HG03039 (cell line): ENCODE measurements around the gene POLR3B.
"Not testable (repeated sequence)": the region's sequence is repeated elsewhere in the genome, so short reads cannot be mapped to it uniquely, and the experiment has no call there.

Experiments
- ATAC-seq: cut with Tn5 transposase; IDR thresholded peaks from one replicate; pipeline ENCODE4 v1.9.1; 2021; ENCODE audit warnings: mild to moderate bottlenecking, moderate library complexity; ENCODE audit not compliant: unreplicated experiment

The POLR3B gene

DNA sequence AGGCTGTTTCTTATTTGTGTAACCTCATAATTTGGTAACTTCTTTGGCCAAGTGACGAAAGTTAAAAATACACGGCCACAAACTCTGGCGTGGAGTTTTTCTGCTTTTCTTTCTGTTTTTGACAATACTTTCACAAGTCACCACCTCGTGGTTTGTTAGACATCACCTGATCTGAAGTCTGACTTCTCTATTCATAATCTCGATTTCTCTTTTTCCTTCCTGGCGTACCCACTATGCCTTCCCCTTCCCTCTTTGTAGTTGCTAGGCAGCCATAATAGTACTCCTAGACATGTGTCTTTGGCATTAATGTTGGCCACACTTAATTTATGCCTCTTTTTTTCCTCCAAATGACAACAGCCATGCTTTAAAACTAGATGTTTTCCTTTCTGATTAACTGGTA lies 97.6 kb downstream of the POLR3B start:
- ATAC-seq = no peak

DNA sequence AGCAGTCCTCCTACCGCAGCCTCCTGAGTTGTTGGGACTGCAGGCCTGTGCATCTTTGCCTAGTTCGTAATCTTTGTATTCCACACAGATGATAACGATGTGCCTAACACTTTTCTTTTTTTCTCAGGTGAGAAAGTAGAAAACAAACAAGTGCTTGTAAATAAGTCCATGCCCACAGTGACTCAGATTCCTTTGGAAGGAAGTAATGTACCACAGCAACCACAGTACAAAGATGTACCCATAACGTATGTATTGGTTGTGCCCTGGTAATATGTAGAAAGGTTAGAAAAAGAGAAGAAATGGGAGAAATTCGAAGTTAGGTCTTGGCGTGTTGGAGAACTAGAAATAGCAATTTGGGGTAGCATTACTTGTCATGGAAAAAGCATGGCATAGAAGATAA lies 101.6 kb downstream of the POLR3B start:
- ATAC-seq = no peak

DNA sequence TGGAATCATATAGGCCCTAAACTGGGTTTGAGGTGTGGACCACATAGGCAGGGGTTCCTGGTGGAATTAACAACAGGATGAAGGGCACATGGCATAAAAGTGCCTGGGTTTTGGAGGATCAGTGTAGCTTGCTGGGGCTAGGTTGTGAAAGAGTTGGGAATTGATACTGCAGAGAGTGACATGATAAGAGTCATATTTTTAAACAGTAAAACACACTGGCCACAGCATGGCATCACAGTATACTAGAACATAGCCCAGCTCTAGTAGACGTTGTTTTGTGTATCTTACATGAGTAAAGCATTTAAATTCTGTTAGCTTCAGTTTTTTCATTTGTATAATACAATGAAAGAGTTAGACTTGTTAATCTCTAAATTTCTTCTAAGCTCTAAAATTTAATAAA lies 102.0 kb downstream of the POLR3B start:
- no peak for ATAC-seq

DNA sequence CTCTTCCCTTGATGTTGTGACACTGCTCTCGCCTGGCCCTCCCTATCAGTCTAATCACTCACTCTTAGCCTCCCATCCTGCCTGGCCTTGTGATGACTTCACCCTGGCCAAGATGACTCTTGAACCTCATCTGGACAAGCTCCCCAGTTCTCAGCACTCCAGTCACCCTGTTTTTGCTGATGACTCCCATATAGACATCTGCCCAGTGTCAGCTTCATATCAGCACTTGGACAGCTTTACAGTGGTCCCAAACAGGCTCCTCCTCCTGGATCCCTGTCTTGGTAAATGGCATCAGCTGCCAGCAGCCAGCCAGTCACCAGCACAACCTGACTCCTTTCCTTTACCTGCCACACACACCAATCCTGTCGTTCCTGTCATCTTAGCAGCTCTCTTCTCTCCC lies 104.2 kb downstream of the POLR3B start:
- no peak for ATAC-seq

DNA sequence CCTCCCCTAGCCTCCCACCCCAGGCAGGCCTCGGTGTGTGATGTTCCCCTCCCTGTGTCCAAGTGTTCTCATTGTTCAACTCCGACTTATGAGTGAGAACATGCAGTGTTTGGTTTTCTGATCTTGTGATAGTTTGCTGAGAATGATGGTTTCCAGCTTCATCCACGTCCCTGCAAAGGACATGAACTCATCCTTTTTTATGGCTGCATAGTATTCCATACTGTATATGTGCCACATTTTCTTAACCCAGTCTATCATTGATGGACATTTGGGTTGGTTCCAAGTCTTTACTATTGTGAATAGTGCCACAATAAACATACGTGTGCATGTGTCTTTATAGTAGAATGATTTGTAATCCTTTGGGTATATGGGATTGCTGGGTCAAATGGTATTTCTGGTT lies 108.1 kb downstream of the POLR3B start:
- ATAC-seq = not testable (repeated sequence)

DNA sequence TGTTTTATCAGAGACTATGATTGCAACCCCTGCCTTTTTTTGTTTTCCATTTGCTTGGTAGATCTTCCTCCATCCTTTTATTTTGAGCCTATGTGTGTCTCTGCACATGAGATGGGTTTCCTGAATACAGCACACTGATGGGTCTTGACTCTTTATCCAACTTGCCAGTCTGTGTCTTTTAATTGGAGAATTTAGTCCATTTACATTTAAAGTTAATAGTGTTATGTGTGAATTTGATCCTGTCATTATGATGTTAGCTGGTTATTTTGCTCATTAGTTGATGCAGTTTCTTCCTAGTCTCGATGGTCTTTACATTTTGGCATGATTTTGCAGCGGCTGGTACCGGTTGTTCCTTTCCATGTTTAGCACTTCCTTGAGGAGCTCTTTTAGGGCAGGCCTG lies 118.1 kb downstream of the POLR3B start:
- not testable (repeated sequence) for ATAC-seq

DNA sequence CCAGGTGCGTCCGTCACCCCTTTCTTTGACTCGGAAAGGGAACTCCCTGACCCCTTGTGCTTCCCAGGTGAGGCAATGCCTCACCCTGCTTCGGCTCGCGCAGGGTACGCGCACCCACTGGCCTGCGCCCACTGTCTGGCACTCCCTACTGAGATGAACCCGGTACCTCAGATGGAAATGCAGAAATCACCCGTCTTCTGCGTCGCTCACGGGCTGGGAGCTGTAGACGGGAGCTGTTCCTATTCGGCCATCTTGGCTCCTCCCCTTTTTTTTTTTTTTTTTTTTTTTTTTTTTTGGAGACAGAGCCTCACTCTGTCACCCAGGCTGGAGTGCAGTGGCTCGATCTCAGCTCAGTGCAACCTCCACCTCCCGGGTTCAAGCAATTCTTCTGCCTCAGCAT lies 120.1 kb downstream of the POLR3B start:
- not testable (repeated sequence) for ATAC-seq

DNA sequence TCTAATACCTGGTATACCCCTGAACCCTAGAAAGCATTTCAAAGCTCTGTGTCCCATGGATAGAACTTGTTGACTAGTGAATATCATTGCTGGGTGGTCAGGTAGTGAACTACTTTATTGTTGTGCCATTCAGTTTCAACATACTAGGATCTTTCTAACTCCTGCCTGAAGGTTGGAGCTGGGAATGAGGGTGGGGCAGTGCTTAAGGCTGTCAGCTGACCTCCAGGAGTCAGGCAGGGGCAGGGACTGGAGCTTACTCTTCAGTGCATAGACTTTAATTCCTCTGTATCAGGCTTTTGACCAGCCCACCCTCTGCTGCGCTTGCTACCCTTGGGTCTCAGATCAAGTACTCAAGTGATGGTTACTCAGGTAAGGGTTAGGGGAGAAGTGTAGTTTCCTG lies 122.7 kb downstream of the POLR3B start:
- ATAC-seq = no peak

DNA sequence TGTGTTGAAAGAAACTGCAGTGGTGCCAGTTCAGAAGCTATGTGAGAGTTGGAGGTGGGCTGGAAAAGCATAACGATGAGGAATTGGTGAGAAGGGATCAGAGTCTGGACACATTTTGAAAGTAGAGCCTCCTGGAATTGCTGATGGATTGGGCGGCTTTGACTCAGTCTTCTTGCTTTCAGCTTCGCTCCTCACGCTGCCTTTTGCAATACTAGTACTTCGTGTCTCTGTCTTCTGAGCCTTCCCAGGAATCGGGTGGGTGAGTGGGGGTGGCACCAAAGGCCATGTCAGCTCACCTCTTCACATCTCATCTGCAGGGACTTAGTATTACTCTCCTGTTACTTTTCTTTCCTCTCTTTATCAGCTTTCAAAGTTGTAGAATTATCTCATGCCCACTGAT lies 123.7 kb downstream of the POLR3B start:
- no peak for ATAC-seq

DNA sequence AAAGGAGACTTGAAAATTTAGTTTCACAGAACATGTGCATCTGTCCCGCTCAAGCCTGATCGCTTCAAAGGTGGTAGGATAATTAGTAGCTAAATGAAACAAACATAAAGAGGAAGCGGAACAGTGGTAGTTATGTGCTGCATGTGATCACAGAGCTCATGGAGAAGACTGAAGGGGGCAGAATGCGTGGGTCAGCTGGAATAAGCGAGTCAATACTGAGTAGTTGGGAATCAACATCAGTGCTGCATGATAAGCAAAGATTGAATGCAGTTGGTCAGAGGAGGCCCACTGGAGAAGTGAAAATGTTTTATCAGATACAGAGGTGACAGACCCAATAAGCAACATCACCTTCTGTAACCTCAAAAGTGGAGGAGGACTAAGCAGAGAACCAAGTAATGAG lies 130.1 kb downstream of the POLR3B start:
- no peak for ATAC-seq

DNA sequence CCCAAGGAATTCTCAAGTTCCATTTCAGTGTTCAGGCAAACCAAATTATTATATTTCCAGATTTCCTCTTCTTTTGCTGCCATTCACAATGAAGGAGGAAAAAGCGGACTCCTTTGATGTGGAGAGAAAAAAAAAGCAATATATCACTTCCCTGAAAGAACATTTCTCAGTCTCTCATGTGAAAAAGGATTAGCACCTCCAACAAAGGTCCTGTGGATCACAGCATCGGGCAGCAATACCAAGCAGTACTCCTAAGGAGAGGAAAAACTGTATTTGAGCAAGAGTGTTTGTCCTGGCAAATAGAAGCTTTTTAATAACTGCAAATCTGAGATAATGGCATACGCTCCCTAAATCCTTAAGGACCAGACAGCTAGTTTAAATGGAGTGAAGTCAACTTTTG lies 131.3 kb downstream of the POLR3B start:
- no peak for ATAC-seq

DNA sequence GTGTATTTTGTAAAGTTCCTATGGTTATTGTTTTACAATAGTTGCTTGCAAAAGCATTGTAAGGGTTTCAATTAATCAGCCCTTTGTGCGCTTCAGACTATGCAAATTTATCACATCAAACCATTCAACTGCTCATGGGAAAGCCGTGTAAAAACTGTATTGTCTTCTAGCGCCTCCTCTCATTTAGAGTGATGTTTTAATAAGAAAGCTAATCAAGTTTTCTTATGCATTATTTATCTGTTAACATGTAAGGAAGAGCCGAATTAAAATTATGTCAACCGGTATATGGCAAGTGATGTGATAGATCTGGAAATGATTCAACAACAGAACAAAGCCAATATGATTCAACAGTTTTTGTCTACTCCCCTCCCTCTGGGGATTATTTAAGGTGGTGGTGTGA lies 132.7 kb downstream of the POLR3B start:
- ATAC-seq = no peak

DNA sequence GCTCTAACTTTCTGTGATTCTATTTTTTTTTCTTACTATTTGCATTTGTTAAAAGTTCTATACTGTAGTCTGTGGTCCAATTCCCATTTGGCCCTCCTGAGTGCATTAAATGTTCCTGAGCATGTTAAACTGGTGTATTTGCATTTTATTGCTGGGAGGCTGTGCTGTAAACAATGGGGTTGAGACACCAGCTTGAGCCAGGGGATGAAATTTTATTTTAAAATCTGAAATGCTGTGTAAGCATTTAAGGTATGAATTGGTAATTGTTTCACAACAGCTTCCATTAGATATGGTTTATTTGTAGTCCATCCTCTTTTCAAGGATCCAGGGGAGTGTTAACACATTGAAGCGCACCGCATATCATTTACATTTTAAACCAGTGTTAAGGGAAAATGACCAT lies 135.3 kb downstream of the POLR3B start:
- no peak for ATAC-seq

DNA sequence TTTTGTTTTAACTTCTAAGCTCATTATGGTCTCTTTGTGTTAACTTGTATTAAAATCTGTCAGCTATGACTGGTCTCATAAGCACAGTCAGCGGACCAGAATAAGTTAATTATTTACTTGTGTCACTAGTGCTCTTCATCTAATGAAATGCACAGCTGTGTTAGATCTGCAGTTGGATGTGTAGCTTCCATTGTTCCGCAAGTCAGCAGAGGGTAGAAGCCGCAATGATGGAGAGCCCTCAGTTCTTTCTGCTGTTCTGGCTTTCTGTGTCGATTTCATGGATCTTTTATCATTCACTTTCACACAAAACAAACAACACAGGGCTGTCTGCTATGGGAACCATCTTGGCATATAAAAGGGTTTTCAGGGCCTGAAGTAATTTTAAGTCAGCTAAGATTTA lies 136.0 kb downstream of the POLR3B start:
- no peak for ATAC-seq

DNA sequence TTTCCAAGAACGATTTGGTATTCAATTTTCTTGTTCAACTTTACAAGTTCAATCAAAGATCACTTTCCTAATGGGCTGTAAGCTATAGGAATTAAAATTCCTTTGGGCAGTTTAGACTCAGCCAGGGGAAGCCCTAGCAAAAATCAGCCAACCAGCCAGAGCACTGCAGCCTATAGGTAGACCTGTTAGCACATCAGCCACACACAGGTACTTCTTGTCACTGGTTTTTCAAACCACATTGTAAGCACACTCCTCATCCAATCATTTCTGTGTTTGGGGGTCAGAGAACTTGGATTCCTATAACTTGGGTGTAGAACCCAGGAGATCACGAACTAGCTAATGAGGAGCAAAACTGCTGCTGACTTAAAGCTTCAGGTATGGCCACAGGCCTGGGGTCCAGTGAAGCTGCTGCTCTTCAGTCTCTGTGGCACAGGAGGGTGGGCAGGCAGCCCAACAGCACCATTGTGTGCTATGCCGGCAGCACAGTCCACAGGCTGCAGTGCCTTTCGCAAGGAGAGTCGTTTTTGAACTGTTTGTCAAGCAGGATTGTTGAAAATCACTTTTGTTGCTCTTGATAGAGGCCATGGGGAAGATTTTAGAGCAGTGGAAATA lies 137.9 kb downstream of the POLR3B start:
- no peak for ATAC-seq

DNA sequence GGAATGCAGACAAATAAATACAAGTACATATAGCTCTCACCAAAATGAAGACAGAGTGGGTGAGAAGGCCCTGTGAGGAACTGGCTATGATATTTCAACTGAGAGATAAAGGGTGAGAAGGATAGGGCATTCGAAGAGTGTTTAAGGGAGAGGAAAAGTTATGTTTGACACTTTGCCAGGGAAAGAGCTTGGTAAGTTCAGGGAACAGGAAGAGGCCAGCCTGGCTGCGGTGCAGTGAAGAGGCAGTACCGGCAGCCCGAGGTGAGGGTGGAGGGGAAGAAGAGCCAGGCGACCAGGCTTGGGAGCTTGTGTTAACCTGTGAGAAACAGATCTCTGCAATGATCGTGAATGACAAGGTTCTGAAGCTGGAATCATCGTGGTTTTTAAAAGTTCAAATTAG lies 140.5 kb downstream of the POLR3B start:
- no peak for ATAC-seq

DNA sequence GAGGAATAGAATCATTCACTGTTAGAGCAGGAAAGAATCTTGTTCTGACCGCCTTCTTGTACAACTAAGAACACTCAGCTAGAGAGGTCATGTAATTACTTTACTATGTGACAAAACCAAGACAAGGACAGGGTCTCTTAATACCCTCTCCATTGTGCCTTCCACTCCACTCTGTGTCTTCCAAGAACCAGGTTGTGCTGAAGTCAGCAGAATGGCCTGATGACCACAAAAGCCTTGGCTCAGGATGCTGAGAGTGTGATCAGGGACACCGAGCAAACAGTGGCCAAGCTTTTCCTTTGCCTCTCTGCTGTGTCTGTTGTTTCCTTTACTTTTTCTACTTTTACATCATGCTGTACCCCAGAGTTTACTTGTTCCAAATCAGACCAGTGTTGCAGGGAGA lies 142.1 kb downstream of the POLR3B start:
- no peak for ATAC-seq

DNA sequence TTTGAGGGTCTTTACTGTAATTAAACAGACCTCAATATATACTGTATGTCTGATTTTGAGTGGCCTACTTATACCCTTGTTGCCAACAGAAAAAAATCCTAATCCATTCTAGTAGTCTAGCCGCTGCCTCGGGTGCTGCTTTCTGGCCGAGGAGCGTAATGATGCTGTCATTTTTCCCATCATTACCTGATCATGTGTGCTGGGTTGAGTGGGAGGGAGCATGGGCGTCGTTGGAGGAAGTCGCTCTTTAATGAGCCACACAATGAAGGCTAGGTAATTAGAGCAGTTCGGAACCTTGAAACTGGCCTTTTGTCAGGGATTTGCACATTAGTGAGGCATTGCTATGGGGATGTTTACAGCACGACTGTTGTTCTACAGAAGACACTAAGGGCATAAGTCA lies 149.1 kb downstream of the POLR3B start:
- no peak for ATAC-seq

DNA sequence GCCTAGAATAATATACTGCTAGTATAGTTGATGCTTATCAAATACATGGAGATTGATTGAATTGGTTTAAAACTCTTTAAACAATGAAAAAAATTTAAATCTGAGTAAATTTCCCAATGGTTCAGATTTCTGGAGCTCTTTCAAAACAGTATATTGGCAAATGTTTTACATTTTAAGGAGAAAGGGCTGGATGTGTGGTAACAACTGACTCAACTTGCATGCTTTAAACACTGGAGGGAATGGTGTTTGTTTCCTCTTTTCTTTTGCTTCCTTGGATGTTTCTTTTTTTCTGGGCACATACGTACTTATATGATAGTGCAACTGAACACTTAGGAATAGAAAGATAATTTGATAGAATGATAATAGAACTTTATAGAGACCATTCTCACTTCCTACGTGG lies 151.4 kb downstream of the POLR3B start:
- ATAC-seq = no peak

DNA sequence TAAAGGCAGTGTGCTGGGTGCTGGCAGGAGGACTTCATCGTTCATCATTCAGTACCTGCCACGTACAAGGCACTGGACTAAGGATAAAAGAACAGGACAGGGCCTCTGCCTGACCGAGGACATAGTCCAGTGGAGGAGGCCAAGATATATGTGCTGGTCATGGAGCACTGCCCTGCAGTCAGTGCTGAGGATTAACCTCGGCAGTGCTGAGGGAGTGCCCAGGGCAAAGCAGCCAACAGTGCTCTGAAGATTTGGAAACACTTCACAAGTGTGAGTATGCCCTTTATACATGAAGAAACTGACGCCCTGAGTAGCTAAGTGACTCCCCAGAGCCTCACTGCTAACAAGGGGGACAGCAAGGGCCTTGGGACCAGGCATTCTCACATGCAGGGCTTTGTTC lies 153.8 kb downstream of the POLR3B start:
- ATAC-seq = no peak

DNA sequence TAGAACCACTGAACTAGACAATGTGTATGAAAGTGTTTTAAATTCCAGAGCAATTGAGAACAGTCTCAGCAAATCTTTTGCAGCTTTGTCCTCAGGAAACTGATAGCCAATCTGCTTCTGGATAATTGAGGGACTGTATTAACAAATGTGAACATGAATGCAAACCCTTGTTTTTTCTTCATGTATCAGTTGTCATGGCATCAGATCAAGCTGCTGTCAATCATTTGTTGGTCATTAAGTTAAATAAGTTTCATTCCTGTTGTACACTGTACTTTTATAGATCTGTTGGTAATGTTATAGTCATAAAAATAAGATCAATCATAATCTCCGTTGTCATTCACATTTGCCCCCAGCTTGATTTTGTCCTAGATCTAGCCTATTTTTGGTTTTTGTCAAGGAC lies 159.8 kb downstream of the POLR3B start:
- no peak for ATAC-seq

DNA sequence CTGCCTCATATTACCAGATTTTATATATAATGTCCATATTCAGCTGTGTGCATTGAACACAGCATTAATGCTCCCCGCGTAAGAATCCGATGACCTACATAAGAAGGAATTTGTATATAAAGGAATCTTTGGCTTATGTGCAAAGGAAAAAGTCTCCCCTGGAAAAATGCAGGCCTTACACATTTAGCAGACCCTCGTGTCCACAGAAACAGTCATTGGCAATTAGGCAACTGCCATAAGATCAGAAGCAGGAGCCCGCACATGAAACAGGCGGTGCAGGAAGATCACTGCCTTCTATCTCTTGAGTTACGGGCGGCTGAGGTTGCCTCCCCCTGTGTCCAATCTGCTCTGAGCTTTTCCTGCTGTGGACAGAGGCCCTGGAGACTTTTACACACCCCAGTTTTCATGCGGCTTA lies 162.1 kb downstream of the POLR3B start:
- ATAC-seq = no peak

DNA sequence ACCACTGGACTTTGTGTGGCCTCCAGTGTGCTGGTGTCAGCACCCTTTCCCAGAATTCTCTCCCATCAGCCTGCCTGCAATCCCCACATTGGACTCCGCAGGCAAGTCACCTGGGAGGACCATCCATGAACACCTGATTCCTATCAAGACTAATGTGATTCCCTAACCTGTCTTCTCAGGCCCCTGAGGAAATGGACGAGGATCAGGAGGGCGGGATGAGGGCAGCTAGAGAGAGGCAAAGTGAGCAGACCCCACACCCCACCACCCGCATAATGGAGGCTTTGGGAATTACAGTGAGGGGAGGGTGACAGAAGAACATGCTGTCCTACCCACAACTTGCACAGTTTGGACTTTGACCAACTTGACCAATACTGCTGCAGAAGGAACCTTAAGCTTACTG lies 164.4 kb downstream of the POLR3B start:
- ATAC-seq = no peak

DNA sequence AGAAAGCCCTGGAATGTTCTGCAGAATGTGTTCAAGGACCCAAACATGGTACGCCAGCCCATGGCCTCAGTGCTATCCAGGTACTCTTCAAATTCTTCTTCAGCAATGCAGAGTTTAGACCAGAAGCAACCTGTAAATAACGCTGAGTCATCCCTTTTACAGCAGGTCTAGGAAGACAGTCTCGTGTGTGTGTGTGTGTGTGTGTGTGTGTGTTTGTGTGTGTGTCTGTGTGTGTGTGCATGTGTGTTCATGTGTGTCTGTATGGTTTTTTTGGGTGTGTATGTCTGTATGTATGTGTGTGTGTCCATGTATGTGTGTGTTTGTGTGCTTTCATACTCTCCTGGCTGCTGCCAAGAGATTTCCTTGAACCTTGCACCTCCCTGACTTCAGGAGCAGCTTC lies 165.2 kb downstream of the POLR3B start:
- no peak for ATAC-seq
